CD14-positive monocyte (primary cell): Measurements from ENCODE around the gene MAGEC3. TPM values are rescaled to one million over a fixed set of nuclear protein-coding genes. Genes with fewer than 3 reads are reported as not detected.

Experiments
- DNase-seq, 3 donors: peaks; one replicate each; pipeline ENCODE4 v3.0.0-alpha.2; 2011 to 2022
- H2AFZ ChIP-seq: 2 replicates; pipeline ENCODE4 v1.6.0; 2012; ENCODE audit warnings: mild to moderate bottlenecking, low read depth, low read length, inconsistent platforms; ENCODE audit not compliant: insufficient read depth, poor library complexity, severe bottlenecking
- H3K27ac ChIP-seq, 2 donors: 1 replicate in 1 of 2; 2 replicates in 1 of 2; pipeline ENCODE4 v1.5.1; 2012 to 2013; ENCODE audit warnings: low read length in 2 of 2, control low read depth in 1 of 2, inconsistent platforms in 1 of 2, low read depth in 1 of 2, mild to moderate bottlenecking in 1 of 2
- H3K27me3 ChIP-seq, 2 donors: one replicate each; pipeline versions ENCODE4 v1.6.0 to v1.6.1; 2011 to 2013; ENCODE audit warnings: low read length in 2 of 2; ENCODE audit not compliant: control insufficient read depth in 2 of 2, insufficient read depth in 2 of 2
- H3K36me3 ChIP-seq, 2 donors: replicated peaks in 1 of 2; 1 replicate in 1 of 2; 2 replicates in 1 of 2; pipeline versions ENCODE4 v1.5.1 to v1.6.1; 2012 to 2013; ENCODE audit warnings: low read length in 2 of 2, control low read depth in 1 of 2, inconsistent platforms in 1 of 2, mild to moderate bottlenecking in 1 of 2; ENCODE audit not compliant: insufficient read depth in 2 of 2, control insufficient read depth in 1 of 2
- H3K4me1 ChIP-seq, 2 donors: 1 replicate in 1 of 2; 2 replicates in 1 of 2; pipeline versions ENCODE4 v1.5.1 to v1.6.1; 2012 to 2013; ENCODE audit warnings: low read length in 2 of 2, control low read depth in 1 of 2, inconsistent platforms in 1 of 2, mild to moderate bottlenecking in 1 of 2, moderate library complexity in 1 of 2; ENCODE audit not compliant: insufficient read depth in 2 of 2, control insufficient read depth in 1 of 2
- H3K4me2 ChIP-seq: replicated peaks from 2 replicates; pipeline ENCODE3; 2012; ENCODE audit warnings: low read length, moderate library complexity, mild to moderate bottlenecking; ENCODE audit not compliant: poor library complexity, severe bottlenecking; ENCODE audit errors: extremely low read depth
- H3K4me3 ChIP-seq, 3 experiments: fragments of 200-600 bp in 1 of 3; sonication (generic) in 1 of 3; replicated peaks in 1 of 3; 1 replicate in 2 of 3; 2 replicates in 1 of 3; pipeline ENCODE4 v1.5.1; 2011 to 2013; ENCODE audit warnings: low read length in 3 of 3, mild to moderate bottlenecking in 3 of 3, control low read depth in 2 of 3, low read depth in 2 of 3, inconsistent platforms in 1 of 3, moderate library complexity in 1 of 3
- H3K79me2 ChIP-seq: 2 replicates; pipeline ENCODE4 v1.6.0; 2012; ENCODE audit warnings: mild to moderate bottlenecking, control low read depth, inconsistent platforms, low read length, moderate library complexity; ENCODE audit not compliant: insufficient read depth
- H3K9ac ChIP-seq: 2 replicates; pipeline ENCODE4 v1.6.0; 2017; ENCODE audit warnings: low read length, mild to moderate bottlenecking; ENCODE audit not compliant: insufficient read depth, poor library complexity, severe bottlenecking
- H3K9me3 ChIP-seq, 2 donors: replicated peaks in 1 of 2; 1 replicate in 1 of 2; 2 replicates in 1 of 2; pipeline versions ENCODE4 v1.5.1 to v1.6.1; 2012 to 2013; ENCODE audit warnings: low read length in 2 of 2, control low read depth in 1 of 2; ENCODE audit not compliant: control insufficient read depth in 1 of 2, insufficient read depth in 1 of 2
- H4K20me1 ChIP-seq: 2 replicates; pipeline ENCODE4 v1.6.0; 2012; ENCODE audit warnings: mild to moderate bottlenecking, low read length, control low read depth, moderate library complexity; ENCODE audit not compliant: insufficient read depth
- H3K27ac Mint-ChIP-seq, 7 donors: one replicate each; pipeline ENCODE4 v1.8.0; 2020; ENCODE audit warnings: mild to moderate bottlenecking in 7 of 7, mixed read lengths in 7 of 7, moderate library complexity in 6 of 7, inconsistent platforms in 2 of 7
- H3K27me3 Mint-ChIP-seq, 3 donors: one replicate each; pipeline ENCODE4 v1.8.0; 2021 to 2022; ENCODE audit warnings: low read depth in 3 of 3, mild to moderate bottlenecking in 3 of 3, mixed read lengths in 3 of 3, moderate library complexity in 3 of 3, inconsistent platforms in 1 of 3
- H3K36me3 Mint-ChIP-seq, 2 donors: one replicate each; pipeline ENCODE4 v1.8.0; 2020; ENCODE audit warnings: mixed read lengths in 2 of 2, inconsistent platforms in 1 of 2, mild to moderate bottlenecking in 1 of 2
- H3K4me1 Mint-ChIP-seq: one replicate; pipeline ENCODE4 v1.8.0; 2020; ENCODE audit warnings: mild to moderate bottlenecking, mixed read lengths
- H3K4me3 Mint-ChIP-seq, 2 donors: one replicate each; pipeline ENCODE4 v1.8.0; 2020; ENCODE audit warnings: mild to moderate bottlenecking in 2 of 2, mixed read lengths in 2 of 2, moderate library complexity in 1 of 2
- H3K9me3 Mint-ChIP-seq, 7 donors: one replicate each; pipeline ENCODE4 v1.8.0; 2020 to 2022; ENCODE audit warnings: mixed read lengths in 7 of 7, mild to moderate bottlenecking in 6 of 7, moderate library complexity in 6 of 7, inconsistent platforms in 2 of 7
- CTCF ChIP-seq: fragments of 200-600 bp; IDR thresholded peaks from one replicate; pipeline ENCODE4 v1.8.0; 2022; ENCODE audit warnings: antibody characterized with exemption, mild to moderate bottlenecking
- WGBS: methylation state at CpG from one replicate; pipeline ENCODE4 v1.1.5; 2013; ENCODE audit warnings: missing lambda C conversion rate; ENCODE audit not compliant: insufficient coverage; 5-methylcytosine and 5-hydroxymethylcytosine counted together
- intact Hi-C, 2 donors: fragments of 100-400 bp; cut with micrococcal nuclease; formaldehyde crosslinking; loops; one replicate each; pipeline versions ENCODE4 v1.15.0 to v1.15.1; 2023
- polyA plus RNA-seq, 3 donors: library from polyadenylated mRNA; depleted of rRNA in 1 of 3; unstranded in 2 of 3; stranded (reverse) in 1 of 3; fragments of 300-500 nt in 2 of 3; fragments of >200 nt in 1 of 3; fragmentation: Illumina TruSeq in 2 of 3; gene quantifications; 1 replicate in 2 of 3; 2 replicates in 1 of 3; pipeline ENCODE4 v1.2.3, GENCODE V29; 2012 to 2021

Gene MAGEC3
- polyA plus RNA-seq, 3 donors, result not detected

GRCh38 chrX:141945426-141945825, 107.3 kb downstream of the MAGEC3 start:
- no peak overlapping the region for H3K27ac ChIP-seq
- no peak overlapping the region for H3K9ac ChIP-seq
- DNase-seq, result no peak
- no peak overlapping the region for H3K4me3 ChIP-seq
- no peak overlapping the region for H2AFZ ChIP-seq
- H3K9me3 ChIP-seq, result no peaks in the 10 kb centered on the region
- no peak overlapping the region for H3K27ac Mint-ChIP-seq
- intact Hi-C loops, result no loop called here
- H4K20me1 ChIP-seq, result no peaks in the 10 kb centered on the region
- no peaks in the 10 kb centered on the region for H3K27me3 ChIP-seq
- H3K36me3 Mint-ChIP-seq, result no peaks in the 10 kb centered on the region
- peaks cover 0 to 1% (median 0%) of the 10 kb centered on the region in 3 donors for H3K27me3 Mint-ChIP-seq
- TF ChIP-seq CTCF, result no peak
- no peak overlapping the region for H3K4me2 ChIP-seq
- no peaks in the 10 kb centered on the region for H3K4me1 ChIP-seq
- H3K79me2 ChIP-seq, result no peaks in the 10 kb centered on the region
- no CpG with 5 or more reads among the region's 7 CpGs for WGBS
- no peaks in the 10 kb centered on the region for H3K9me3 Mint-ChIP-seq
- no peaks in the 10 kb centered on the region for H3K36me3 ChIP-seq
- H3K4me3 Mint-ChIP-seq, result no peak overlapping the region
- no peaks in the 10 kb centered on the region for H3K4me1 Mint-ChIP-seq

DNA sequence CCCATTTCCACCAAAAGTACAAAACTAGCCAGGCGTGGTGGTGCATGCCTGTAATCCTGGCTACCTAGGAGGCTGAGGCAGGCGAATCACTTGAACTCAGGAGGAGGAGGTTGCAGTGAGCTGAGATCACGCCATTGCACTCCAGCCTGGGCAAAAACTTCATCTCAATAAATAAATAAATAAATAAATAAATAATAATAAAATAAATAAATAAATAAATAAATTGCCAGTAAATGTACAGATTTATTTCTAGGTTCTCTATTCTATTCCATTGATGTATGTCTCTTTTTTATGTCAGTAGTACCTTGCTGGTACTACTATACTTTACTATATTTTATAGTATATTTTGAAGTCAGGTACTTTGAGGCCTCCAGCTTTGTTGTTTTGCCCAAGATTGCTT, 109.2 kb downstream of the MAGEC3 start:
- Mint-ChIP-seq H3K4me3 (no peak overlapping the region), H3K36me3 (no peaks in the 10 kb centered on the region), H3K27me3 (peaks cover 0 to 2% (median 0%) of the 10 kb centered on the region in 3 donors), H3K4me1 (no peaks in the 10 kb centered on the region), H3K9me3 (peaks cover 0 to 5% (median 0%) of the 10 kb centered on the region in 7 donors), H3K27ac (no peak overlapping the region)
- H3K27me3 ChIP-seq, result no peaks in the 10 kb centered on the region
- no peak overlapping the region for H3K4me2 ChIP-seq
- H3K36me3 ChIP-seq, result no peaks in the 10 kb centered on the region
- H3K4me1 ChIP-seq, result no peaks in the 10 kb centered on the region
- H2AFZ ChIP-seq, result no peak overlapping the region
- TF ChIP-seq CTCF, result no peak
- no CpG with 5 or more reads among the region's 3 CpGs for WGBS
- H4K20me1 ChIP-seq, result no peaks in the 10 kb centered on the region
- H3K4me3 ChIP-seq, result no peak overlapping the region
- DNase-seq, result no peak
- no peak overlapping the region for H3K27ac ChIP-seq
- peaks cover 6% of the 10 kb centered on the region in 2 donors for H3K9me3 ChIP-seq
- H3K79me2 ChIP-seq, result no peaks in the 10 kb centered on the region
- intact Hi-C loops, result no loop called here
- H3K9ac ChIP-seq, result no peak overlapping the region

Other genes starting within 250 kb of the MAGEC3 start
- gene SPANXA2, start 248.6 kb upstream of the MAGEC3 start, polyA plus RNA-seq, result not detected
- gene SPANXD, start 139.6 kb upstream of the MAGEC3 start, polyA plus RNA-seq, result not detected
- not detected for gene MAGEC1, start 65.6 kb downstream of the MAGEC3 start, polyA plus RNA-seq